Jurkat, Clone E6-1 (cell line): ENCODE results near the gene PRCD. TPM values are rescaled to one million over a fixed set of nuclear protein-coding genes. Genes with fewer than 3 reads are reported as not detected.

Experiments
- DNase-seq: peaks from one replicate; pipeline ENCODE4 v3.0.0-alpha.2; 2011; ENCODE audit warnings: low read depth, low spot score
- H3K4me3 ChIP-seq: 2 replicates; pipeline ENCODE4 v1.5.1; 2011; ENCODE audit warnings: mild to moderate bottlenecking, low read length, control low read depth, moderate library complexity
- polyA plus RNA-seq: library from polyadenylated mRNA; unstranded; fragments of >200 nt; gene quantifications from one replicate; pipeline ENCODE4 v1.2.1, GENCODE V29; 2012; ENCODE audit warnings: missing spikeins; ENCODE audit not compliant: insufficient read length, insufficient read depth

The PRCD gene, protein sequence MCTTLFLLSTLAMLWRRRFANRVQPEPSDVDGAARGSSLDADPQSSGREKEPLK
- 1.8 TPM for polyA plus RNA-seq

DNA sequence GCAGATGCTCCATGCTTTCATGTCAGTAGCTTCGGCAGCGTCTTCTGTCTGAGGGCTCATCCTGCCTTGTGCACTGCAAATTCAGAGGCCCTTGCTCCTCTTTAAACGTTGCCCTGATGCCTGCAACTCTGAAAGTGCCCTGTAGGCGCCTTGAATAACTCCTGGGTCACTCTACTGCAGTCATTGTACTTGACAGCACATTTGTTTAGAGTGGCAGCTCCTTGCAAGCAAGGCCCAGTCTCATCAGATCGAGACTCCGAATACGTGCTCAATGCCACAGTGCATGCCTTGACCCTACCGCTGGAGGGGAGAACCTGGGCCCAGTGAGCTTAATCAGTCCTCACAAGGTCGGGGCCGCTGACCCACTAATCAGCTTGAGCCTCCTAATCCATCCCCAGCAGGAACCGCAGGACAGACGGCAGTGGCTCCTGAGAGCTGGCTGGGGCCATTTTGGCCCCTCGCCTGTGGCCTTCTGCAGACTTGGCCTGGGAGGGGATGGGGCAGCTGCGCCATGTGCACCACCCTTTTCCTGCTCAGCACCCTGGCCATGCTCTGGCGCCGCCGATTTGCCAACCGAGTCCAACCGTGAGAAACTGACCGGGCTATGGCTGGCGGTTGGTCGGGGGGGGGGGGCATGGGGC is at the start of gene PRCD:
PRCD (plus strand) TSS at position 414 of the 641 bp plus-strand sequence; CDS start at position 512, 98 bp downstream.
- no peak for DNase-seq
- H3K4me3 ChIP-seq, result no peak within 1 kb of the TSS

DNA sequence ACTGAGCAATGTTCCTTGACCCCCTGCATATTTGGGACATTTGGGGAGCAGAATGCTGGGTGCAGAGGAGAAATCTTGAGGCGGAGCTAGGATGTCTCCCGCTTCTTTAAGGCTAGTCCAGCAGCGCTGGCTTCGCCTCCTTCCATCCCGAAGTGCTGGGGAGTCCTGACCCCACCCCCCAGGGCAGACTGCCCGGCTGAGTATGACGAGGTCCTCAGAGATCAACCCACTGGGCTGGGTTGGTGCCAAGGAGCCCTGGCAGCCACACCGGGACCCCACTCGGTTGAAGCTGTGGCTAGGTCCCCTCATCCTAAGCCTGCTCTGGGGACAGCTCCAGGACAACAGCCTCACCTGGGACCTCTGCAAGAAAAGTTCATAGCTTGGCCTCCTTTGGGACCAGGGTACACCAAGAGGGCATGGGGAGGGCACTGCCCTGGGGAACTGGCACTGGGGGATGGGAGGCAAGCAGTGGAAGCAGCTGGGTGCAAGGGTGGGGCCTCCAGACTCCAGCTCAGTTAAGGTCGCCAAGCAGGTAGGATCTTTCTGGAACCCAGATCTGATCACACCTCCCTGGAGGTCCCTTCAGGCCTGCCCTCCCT is 49.6 kb upstream of the PRCD start:
- no peak for DNase-seq
- H3K4me3 ChIP-seq, result no peak overlapping the region

DNA sequence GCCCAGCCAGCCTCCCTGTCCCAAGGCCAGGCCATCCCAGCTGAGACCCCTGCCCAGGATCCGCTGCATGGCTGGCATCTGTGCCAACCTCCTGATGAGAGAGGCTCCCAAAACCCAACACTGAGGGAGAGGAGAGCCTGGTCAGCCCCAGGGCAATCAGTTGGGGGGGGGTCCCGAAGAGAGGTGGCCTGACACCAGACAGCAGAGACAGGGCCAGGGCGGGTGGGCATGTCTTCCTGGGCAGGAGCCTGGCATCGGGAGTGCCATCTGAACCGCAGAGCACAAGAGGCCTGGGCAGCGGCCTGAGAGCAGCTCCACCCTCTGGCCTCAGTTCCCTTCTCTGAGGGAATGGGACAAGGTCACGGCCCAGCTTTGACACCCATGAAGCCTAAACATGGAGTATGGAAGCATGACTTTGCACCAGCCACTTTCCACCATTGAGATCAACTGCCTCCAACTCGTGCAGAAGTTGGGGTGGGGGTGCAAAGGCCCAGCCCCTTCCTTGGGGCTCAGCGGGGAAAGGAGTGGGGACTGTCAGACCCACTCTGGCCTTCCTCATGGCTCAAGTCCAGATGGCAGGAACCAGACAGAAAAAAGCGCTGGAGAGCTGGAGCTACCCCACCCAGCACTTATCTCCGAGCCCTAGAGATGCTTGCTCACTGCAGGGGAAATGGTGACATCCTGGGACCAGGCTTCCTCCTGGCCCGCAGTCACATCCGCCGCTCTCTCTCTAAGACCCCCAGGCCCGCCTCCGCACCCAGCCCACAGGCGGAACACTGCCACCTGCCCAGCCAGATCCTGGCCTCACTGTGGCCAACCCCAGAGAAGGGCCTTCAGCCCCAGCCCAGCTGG is 48.3 kb upstream of the PRCD start:
- DNase-seq, result no peak
- H3K4me3 ChIP-seq, result no peak overlapping the region

DNA sequence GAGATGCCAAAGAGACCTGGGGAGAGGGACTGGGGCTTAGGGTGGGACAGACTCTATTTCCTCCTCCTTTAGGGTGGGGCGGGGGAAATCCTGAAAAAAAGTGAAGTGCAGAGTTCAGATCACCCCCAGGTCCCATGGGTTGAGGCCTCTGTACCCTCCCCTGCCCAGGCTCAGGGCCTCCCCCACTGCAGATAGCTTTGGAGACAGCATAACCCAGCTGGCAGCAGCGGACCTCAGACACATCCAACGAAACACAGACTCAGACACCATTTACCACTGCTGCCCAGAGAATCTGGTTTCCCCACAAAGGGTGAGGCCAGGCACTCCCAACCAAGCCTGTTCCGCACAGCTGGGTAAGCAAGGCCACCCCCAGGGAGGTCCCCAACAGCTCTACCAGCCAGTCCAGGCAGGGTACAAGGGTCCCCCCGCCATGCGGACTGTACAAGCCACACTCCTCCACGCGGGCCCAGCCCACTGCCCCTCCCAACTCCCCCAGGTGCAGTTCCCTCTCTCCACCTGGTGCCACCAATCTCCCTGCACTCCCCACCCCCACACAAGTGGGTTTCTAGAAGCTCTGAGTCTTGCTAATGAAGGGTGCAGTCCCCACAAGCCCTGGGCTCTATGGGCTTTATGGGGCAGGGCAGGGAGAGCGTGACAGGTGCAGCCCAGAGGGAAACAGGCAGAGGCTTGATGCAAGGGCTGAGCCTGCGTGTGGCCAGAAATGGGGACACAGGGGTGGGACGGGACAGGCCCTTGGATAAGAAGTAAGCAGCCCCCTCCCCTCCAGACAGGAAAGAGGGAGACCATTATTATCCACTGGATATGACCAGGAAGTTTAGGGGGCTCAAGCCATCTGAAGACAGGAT is 47.5 kb upstream of the PRCD start:
- no peak overlapping the region; the same call in 1 of the 2 replicates for H3K4me3 ChIP-seq
- DNase-seq, result no peak

DNA sequence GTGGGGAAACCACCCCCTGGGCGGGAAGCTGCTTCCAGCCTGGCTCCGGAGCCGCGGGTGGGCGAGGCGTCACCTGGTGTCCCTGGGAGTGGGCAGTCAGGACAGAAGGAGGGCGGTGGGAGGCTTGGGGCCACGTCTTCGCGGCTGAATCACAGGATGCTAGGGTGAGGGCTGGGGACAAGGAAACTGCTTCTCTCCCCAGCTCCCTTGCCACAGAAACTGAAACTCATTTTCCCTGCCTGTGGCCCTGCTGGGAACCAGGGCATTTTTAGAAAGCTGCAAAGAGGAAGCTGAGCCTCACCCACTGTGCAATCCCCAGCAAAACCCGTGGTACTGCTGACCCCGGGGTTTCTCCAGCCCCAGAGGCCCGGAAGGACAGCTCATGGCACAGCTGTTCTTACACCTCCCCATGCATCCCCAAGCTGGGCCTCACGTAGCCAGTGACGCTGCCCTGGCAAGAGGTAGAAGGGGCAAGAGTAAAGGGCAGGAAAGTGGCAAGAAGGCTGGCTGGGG is 46.8 kb upstream of the PRCD start:
- DNase-seq, result no peak
- peak overlapping the region; percentile 20 for H3K4me3 ChIP-seq

DNA sequence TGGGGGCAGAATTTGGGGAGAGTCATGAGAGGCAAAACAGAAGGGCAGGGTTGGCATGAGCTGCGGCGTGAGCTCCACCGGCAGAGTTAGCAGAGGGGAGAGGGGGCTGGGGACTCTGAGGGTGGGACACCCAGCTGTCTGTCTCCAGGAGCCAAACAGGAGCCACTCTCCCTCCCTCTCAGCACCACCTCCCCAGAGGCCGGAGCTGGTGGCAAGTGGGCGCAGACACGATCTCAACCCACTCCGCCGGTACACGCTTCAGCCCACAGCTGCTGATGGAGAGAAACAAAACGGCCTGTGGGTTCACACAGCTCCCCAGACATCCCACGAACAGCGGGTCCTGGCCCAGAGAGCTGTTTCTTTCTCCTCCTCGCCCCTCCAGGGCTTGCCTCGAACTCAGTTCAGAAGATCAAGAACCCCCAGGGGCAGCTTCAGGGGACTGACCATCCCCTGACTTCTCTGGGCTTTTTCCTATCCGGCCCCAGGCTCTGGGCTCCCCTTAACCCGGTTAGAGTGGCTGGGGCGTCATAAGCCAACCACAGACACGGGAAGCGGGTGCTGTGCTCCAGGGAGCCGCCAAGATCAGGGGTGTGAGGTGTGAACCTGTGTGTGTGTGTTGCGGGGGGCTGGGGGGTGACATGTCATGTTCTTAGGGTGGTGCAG is 46.2 kb upstream of the PRCD start:
- H3K4me3 ChIP-seq, result peak overlapping the region; percentile 20; the same call in 1 of the 2 replicates
- no peak for DNase-seq

DNA sequence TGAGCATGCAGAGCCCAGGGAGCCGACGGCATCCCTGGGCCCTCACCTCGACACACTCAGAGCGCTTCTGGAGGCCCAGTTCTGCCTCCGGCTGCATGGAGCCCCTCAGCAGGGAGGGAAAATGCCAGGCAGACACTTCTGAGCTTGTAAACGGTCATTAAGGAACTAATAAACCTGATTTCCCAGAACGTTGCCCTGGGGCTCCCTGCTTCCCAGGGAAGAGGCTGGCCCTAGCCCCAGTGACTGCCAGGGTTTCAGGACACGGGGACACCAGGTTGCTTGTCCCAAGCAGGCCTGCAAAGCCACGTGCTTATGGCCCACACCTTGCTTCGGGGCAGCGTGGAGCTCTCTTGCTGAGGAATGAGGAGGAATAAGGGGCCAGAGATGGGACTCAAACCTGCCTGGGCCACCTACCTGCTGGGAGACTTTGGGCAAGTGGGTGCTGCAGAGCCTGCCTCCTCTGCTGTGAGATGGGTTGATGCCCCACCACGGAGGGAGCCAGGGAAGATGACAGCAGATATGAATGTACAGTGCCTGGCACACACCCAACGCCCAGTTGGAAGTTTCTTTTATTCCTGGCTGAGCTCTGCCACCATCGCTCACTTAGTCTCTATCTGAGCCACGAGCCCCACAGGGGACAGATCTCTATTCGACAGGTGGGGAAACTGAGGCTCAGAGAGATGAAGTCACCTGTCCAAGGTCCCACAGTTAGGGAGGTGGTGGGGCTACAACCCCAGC is 44.0 kb upstream of the PRCD start:
- DNase-seq, result no peak
- H3K4me3 ChIP-seq, result no peak overlapping the region

DNA sequence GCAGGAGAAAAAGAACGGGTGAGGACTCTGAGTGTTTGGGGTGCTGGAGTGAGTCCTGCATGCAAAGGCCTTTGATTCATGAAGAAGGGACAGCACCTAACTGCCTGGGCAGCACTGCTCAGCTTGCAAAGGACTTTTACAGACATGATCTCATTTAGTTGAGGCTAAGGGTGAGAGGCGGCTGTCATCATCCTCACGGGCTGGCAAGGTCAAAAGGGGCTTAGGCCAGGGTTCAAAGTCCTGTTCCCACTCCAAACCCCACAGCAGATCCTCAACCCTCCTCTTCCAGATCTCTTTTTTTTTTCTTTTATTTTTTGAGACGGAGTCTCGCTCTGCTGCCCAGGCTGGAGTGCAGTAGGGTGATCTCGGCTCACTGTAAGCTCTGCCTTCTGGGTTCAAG is 43.4 kb upstream of the PRCD start:
- no peak for DNase-seq
- no peak overlapping the region for H3K4me3 ChIP-seq

DNA sequence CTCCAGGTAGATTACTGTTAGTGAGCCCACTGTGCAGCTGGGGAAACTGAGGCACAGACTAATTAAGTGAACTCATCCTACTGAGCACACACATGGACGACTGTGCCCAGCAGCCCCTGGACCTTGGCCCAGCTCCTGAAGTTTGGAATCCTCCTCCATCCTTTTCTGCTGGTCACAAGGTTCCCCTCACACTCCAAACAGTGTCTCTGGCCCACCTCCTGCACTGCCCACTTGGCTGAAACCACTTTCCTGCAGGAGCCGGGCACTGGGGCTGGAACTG is 42.2 kb upstream of the PRCD start:
- DNase-seq, result no peak
- H3K4me3 ChIP-seq, result no peak overlapping the region

DNA sequence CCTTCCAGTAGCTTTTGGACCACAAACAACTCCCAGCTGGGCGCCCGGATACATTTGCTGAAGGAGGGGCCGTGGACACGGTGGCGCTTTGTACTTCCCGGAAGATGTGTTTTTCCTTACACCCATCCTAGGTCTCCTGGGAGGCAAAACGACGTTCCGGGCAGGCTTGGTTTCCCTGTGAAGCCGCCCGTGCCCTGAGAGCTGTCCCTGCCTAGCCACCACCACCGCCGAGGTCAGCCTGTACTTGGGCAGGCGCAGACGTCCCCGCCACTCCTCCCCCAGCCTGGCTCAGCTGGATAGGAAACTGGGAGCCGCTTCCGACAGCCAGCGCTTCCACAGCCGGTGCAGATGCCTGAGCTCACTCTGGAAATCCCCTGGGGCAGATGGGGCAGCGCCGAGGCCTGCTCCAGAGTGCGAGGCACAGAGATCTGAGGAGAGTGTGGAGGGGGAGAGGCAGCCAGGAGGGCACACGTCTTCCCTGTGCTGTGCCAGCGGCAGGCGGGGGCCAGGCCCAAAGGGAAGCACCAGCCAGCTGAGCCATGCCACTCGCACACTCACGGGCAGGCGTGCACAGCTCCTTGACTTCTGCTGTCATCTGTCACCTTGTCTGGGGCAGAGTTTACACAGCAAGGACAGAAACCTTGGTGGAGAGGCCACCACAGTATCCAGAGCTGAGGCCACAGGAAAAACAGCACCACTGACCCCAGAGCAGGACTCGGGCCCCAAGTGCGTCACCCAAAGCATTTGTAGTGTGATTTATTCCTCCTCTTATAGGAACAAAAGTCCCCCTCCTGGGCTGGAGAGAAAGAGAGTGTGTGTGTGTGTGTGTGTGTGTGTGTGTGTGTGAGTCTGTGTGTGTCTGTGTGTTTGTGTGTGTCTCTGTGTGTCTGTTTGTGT is 41.6 kb upstream of the PRCD start:
- DNase-seq, result no peak
- H3K4me3 ChIP-seq, result no peak overlapping the region

DNA sequence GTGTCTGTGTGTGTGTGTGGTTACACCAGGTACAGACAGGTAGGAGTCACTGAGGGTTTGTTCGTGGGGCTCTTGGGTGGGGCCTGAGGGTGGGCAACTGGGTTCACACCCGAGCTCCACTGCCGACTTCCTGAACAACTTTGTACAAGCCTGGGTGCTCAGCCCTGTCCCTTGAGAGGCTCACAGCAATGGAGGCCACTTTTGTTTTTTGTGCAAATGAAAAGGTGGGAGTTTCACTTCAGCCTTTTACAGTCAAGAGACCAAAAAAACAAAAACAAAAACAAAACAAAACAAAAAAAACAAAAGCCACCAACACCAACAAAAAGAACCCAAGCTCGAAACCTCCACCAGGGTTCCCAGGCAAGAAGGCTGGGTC is 41.0 kb upstream of the PRCD start:
- no peak for DNase-seq
- H3K4me3 ChIP-seq, result no peak overlapping the region

DNA sequence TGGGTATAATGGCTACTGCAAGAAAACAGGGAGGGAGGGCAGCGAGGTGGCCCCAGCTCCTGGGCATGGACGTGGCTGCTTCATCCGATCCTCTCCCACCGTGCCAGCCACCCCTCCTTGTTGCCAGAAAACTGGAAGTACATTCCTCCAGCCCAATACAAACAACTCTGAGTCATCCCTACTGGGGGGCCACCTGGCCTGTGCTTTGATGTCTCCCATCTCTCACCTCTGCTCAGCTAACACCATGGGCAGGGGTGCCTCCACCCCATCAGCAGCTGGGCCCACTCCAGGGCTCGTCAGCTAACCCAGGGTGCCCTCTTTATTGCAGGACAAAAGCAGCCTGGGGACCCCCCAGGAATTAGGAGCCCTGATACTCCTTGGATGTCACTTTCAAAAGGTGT is 40.6 kb upstream of the PRCD start:
- no peak for DNase-seq
- no peak overlapping the region for H3K4me3 ChIP-seq

DNA sequence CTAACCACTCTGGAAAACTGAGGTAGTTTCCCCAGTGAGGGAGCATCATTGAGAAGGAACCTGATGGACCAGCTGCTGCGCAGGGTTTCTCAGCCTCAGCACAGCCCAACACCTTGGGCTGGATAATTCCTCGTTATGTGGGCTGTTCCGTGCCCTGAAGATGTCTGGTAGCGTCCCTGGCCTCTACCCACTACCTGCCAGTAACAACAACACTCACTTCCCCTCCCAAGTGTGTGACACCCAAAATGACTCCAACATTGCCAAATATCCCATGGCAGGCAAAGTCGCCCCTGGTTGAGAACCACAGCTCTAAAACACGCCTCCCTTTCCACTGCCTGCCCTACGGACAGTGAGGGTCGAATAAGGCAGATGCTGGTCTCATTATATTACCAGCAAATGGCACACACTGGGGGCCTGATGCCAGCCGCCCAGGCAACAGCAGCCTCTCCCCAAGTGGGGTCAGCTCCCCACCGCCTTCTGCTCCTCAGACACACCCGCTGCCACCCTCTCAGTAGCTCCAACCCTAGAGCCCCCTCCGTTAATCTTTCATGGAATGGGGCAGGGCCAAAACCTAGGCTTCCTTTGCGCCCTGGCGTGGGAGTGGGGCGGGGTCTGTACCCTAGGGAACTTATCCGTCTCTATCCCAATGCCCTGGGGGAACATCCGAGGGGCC is 39.6 kb upstream of the PRCD start:
- H3K4me3 ChIP-seq, result peak overlapping the region; percentile 65
- DNase-seq, result no peak

DNA sequence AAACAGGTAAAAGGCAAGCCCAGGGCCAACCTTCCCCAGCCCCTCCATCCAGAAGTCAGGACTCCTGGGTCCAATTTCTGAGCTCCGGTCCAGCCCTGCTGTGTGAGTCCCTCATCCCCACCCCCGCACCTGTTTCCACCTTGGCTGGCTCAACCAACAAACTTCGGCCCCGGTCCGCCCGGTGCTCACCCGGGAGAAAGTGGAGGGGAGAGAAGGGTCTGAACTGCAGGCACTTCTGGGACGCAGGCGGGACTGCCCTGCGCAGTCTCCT is 39.2 kb upstream of the PRCD start:
- peak overlapping the region; percentile 65 for H3K4me3 ChIP-seq
- no peak for DNase-seq

DNA sequence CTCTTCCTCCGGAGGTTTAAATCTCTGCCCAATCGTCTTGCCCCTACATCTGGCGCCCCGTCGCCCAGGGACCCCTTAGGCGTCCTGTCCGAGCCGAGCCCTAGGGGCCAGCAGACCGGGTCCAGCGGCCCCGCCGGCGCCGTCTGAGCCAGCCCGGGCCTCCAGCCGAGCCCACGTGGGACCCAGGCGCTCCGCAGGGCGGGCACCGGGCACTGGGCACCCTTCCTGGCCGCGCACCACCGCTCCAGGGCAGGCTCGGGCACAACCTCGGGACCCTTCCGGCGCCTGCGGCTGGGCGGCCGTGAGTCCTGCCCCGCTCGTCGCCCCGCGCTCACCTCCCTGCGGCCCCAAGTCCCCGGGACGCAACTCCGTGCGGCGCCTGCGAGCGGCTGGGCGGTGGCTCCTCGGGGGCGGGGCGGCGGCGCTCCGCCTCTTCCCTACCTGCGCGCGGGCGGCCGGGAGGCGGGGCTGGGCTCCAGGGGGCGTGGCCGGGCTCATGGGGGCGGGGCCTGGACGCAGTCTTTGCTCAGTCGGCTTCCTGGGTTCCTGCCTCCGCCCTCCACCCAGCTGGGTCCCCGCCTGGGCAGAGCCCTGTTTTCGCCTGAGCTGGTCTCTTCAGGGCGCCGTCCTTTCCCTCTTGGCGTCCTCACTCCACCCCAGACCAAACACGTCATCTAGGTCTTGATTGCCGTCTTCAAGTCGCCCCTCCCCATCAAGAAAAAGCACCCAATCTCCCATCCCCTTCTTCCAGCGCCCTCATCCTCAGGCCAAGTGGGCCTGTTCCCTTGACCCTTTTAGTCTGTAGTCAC is 38.6 kb upstream of the PRCD start, which contains the start of gene RHBDF2:
RHBDF2 (minus strand) TSS at position 406 of the 809 bp plus-strand sequence. CDS start 19,899 bp downstream, outside the sequence.
- H3K4me3 ChIP-seq, result peak within 1 kb of the TSS; percentile 65

DNA sequence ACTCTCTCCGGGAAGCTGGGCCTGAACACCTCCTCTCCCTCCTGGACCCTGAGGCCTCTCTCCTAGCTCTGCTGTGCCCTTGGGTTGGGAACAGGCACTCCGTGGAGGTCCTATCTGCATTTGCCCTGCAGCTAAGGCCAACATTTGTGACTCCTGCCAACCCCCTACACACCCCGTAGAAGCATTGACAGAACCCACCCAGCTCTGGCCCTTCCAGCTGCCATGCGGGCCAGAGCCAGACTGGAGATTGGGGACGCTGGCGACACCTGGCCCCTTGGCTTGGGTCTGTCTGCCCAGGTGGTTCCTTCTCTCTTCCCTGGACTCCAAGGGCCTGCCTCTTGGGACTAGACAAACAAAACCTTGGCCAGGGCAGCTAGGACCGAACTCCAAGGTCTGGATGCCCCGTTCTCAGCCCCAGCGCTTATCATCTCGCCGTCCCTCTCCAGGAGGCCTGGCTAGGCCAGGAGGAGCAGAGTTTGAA is 38.0 kb upstream of the PRCD start:
- no peak for DNase-seq
- H3K4me3 ChIP-seq, result peak overlapping the region; percentile 48

More for the DNA sequence above, 38.6 kb upstream of the PRCD start, which contains the start of gene RHBDF2:
- peak; percentile 56 for DNase-seq
